Transverse colon (tissue), 3 donors: ENCODE measurements around the gene IL1B.

Source experiments
- EP300 ChIP-seq: sonication (generic); formaldehyde crosslinking; IDR thresholded peaks from one replicate; pipeline ENCODE4 v1.6.1; 2017; ENCODE audit warnings: antibody characterized with exemption, low read depth
- TF ChIP-seq, protein P1 (sequence below), 5 experiments: fragments of 200-600 bp in 3 of 5; fragments of 450-650 bp in 2 of 5; sonication (generic) in 3 of 5; IDR thresholded peaks; 1 replicate in 2 of 5; 2 replicates in 3 of 5; pipeline ENCODE4 v1.5.1; 2016 to 2017; ENCODE audit warnings: antibody characterized with exemption in 5 of 5, inconsistent platforms in 3 of 5, mild to moderate bottlenecking in 2 of 5, moderate library complexity in 1 of 5

- TF ChIP-seq, protein P1, sequence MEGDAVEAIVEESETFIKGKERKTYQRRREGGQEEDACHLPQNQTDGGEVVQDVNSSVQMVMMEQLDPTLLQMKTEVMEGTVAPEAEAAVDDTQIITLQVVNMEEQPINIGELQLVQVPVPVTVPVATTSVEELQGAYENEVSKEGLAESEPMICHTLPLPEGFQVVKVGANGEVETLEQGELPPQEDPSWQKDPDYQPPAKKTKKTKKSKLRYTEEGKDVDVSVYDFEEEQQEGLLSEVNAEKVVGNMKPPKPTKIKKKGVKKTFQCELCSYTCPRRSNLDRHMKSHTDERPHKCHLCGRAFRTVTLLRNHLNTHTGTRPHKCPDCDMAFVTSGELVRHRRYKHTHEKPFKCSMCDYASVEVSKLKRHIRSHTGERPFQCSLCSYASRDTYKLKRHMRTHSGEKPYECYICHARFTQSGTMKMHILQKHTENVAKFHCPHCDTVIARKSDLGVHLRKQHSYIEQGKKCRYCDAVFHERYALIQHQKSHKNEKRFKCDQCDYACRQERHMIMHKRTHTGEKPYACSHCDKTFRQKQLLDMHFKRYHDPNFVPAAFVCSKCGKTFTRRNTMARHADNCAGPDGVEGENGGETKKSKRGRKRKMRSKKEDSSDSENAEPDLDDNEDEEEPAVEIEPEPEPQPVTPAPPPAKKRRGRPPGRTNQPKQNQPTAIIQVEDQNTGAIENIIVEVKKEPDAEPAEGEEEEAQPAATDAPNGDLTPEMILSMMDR (IDR thresholded peaks at IDR 0.05), result no peak
- TF ChIP-seq EP300, result no peak
These were observed at the start of gene IL1B for GRCh38 chr2:112836695-112837117.
